ENCODE data around the gene CCM2L. TPM values are rescaled to one million over a fixed set of nuclear protein-coding genes. Genes with fewer than 3 reads are reported as not detected.
"Not testable (repeated sequence)": the region's sequence is repeated elsewhere in the genome, so short reads cannot be mapped to it uniquely, and the experiment has no call there.

The CCM2L gene
- total and polyA plus RNA-seq, 10 of the 15 experiments (the other 5 are each of a cell fraction or from before 2014, with no cell fraction given), result not detected

- H3K27me3 ChIP-seq (replicated peaks in 1 of 2; ENCODE audit: control insufficient read depth in 2 of 2, insufficient read depth in 2 of 2, low read length in 1 of 2), result no peaks in the 10 kb centered on the region; a peak in 1 of 4 replicates
- ChIA-PET POLR2A (interaction anchor here (3.2 kb wide), 1 partner anchor 58 kb away, joined by 17 read pairs; no protein-coding TSS in a partner anchor), SMC1A (ENCODE audit: uncharacterized antibody, unreplicated experiment) (interaction anchor here (0.6 to 10.2 kb wide), 8 partner anchors 10 to 180 kb away, joined by 3 to 344 read pairs (median 24); partner anchors contain the start of gene PDRG1), CTCF (interaction anchor here (0.7 to 9.5 kb wide), 11 partner anchors 13 to 212 kb away, joined by 3 to 298 read pairs (median 13); partner anchors contain the start of genes HCK and TM9SF4), RAD21 (ENCODE audit: unreplicated experiment) (interaction anchor here (1.1 to 10.3 kb wide), 6 partner anchors 9 to 217 kb away, joined by 3 to 220 read pairs (median 8); partner anchors contain the start of gene HCK)
- WGBS (ENCODE audit: insufficient coverage, insufficient replicate concordance, low lambda C conversion rate, missing lambda C conversion rate), result 0% methylated on average over 2 of the region's 2 CpGs
- H3K9ac ChIP-seq (ENCODE audit: control insufficient read depth, insufficient read depth, low read length), result no peak overlapping the region
- H3K36me3 ChIP-seq (ENCODE audit: control insufficient read depth in 2 of 2, insufficient read depth in 2 of 2, low read length in 1 of 2), result no peaks in the 10 kb centered on the region
- H2AFZ ChIP-seq (ENCODE audit: control insufficient read depth, low read depth, low read length), result no peak overlapping the region
- ATAC-seq (no peak), FAIRE-seq (no peak), DNase-seq (ENCODE audit: low read depth, low spot score) (no peak)
- no peaks in the 10 kb centered on the region for H3K79me2 ChIP-seq (ENCODE audit: control insufficient read depth, insufficient read depth, low read length)
- BruUV-seq (replicated peaks), result no TSS peak
- no peak overlapping the region for H3K4me3 ChIP-seq
- H3K4me1 ChIP-seq (ENCODE audit: control insufficient read depth, insufficient read depth, low read length), result peaks cover 28% of the 10 kb centered on the region
- in situ Hi-C loops (cut with MboI), result loop anchor here (5.0 kb wide), 1 partner anchor 59 kb away; no protein-coding TSS in a partner anchor
- TF ChIP-seq RAD21 (IDR thresholded peaks at IDR 0.05; ENCODE audit: insufficient read depth, low read depth, low read length) (no peak), EGR1 (IDR thresholded peaks at IDR 0.05; ENCODE audit: borderline replicate concordance in 1 of 2, low read depth in 2 of 2, low read length in 2 of 2) (no peak)
- intact Hi-C loops (cut with micrococcal nuclease; ENCODE audit: unreplicated experiment), result loop anchor here (5.0 kb wide), 1 partner anchor 174 kb away; the partner anchor contains the start of genes PLAGL2 and POFUT1
- H3K9me3 ChIP-seq (replicated peaks; ENCODE audit: control insufficient read depth, insufficient read depth, low read length), result peaks cover 5% of the 10 kb centered on the region; the same call in 2 of the 3 replicates
- H3K27ac ChIP-seq (ENCODE audit: control insufficient read depth, insufficient read depth), result no peak overlapping the region
- H4K20me1 ChIP-seq (ENCODE audit: control insufficient read depth, insufficient read depth), result no peaks in the 10 kb centered on the region
- H3K4me2 ChIP-seq (ENCODE audit: control insufficient read depth, insufficient read depth), result no peak overlapping the region
Observed at GRCh38 chr20:32033316-32033715, 23.1 kb downstream of the CCM2L start.

- ChIA-PET SMC1A (ENCODE audit: uncharacterized antibody, unreplicated experiment) (interaction anchor here (0.6 to 10.2 kb wide), 16 partner anchors 9 to 195 kb away, joined by 3 to 344 read pairs (median 12); partner anchors contain the start of genes HCK, PDRG1 and TM9SF4), RAD21 (ENCODE audit: unreplicated experiment) (interaction anchor here (1.1 to 10.3 kb wide), 10 partner anchors 8 to 218 kb away, joined by 3 to 220 read pairs (median 8); partner anchors contain the start of genes HCK and PDRG1), CTCF (interaction anchor here (0.5 to 9.5 kb wide), 22 partner anchors 8 to 303 kb away, joined by 3 to 298 read pairs (median 8); partner anchors contain the start of genes HCK and TM9SF4), POLR2A (interaction anchor here (1.0 to 3.2 kb wide), 3 partner anchors 30 to 182 kb away, joined by 4 to 30 read pairs (median 17); no protein-coding TSS in a partner anchor)
- not testable (repeated sequence) for H3K36me3 ChIP-seq (ENCODE audit: control insufficient read depth in 2 of 2, insufficient read depth in 2 of 2, low read length in 1 of 2); DNase-seq (ENCODE audit: low read depth, low spot score); H4K20me1 ChIP-seq (ENCODE audit: control insufficient read depth, insufficient read depth); H3K4me2 ChIP-seq (ENCODE audit: control insufficient read depth, insufficient read depth); H2AFZ ChIP-seq (ENCODE audit: control insufficient read depth, low read depth, low read length); H3K27me3 ChIP-seq (replicated peaks in 1 of 2; ENCODE audit: control insufficient read depth in 2 of 2, insufficient read depth in 2 of 2, low read length in 1 of 2); H3K9me3 ChIP-seq (replicated peaks; ENCODE audit: control insufficient read depth, insufficient read depth, low read length); BruUV-seq (replicated peaks); H3K4me3 ChIP-seq; ATAC-seq; H3K79me2 ChIP-seq (ENCODE audit: control insufficient read depth, insufficient read depth, low read length); FAIRE-seq; H3K9ac ChIP-seq (ENCODE audit: control insufficient read depth, insufficient read depth, low read length); H3K27ac ChIP-seq (ENCODE audit: control insufficient read depth, insufficient read depth)
- in situ Hi-C loops (cut with MboI), result loop anchor here (5.0 kb wide), 1 partner anchor 59 kb away; no protein-coding TSS in a partner anchor
- intact Hi-C loops (cut with micrococcal nuclease; ENCODE audit: unreplicated experiment), result loop anchor here (2.0 to 5.0 kb wide), 2 partner anchors 29 to 174 kb away; partner anchors contain the start of genes PLAGL2 and POFUT1
- WGBS (ENCODE audit: insufficient coverage, insufficient replicate concordance, low lambda C conversion rate, missing lambda C conversion rate), result 59% methylated on average over 3 of the region's 3 CpGs
- H3K4me1 ChIP-seq (ENCODE audit: control insufficient read depth, insufficient read depth, low read length), result peaks cover 28% of the 10 kb centered on the region
Observed at GRCh38 chr20:32033721-32034120, 23.5 kb downstream of the CCM2L start.
